ENCODE measurements around the gene ARMC7.

- no peak for TF ChIP-seq CTCF (IDR thresholded peaks at IDR 0.05)
- TF ChIP-seq POLR2A (IDR thresholded peaks at IDR 0.05), result no peak
Observed at GRCh38 chr17:75099881-75100595, 9.7 kb upstream of the ARMC7 start.

Measured in body of pancreas (tissue), 4 donors.